ENCODE measurements around the gene KYAT1.

GRCh38 chr9:128822407-128823042 lies 59.2 kb downstream of the KYAT1 start:
- TF ChIP-seq CTCF (optimal IDR thresholded peaks at IDR 0.05 in 1 of 3, IDR thresholded peaks at IDR 0.05 in 1 of 3, conservative IDR thresholded peaks at IDR 0.05 in 1 of 3; ENCODE audit: extremely low read depth in 1 of 3, insufficient read depth in 2 of 3, low read length in 3 of 3): no peak
- TF ChIP-seq EZH2 (IDR thresholded peaks at IDR 0.05; ENCODE audit: low read length): no peak

All from keratinocyte (primary cell).